Kidney epithelial cell (primary cell): Measurements from ENCODE around the gene NDOR1. TPM values are rescaled to one million over a fixed set of nuclear protein-coding genes. Genes with fewer than 3 reads are reported as not detected.
A peak's percentile ranks its signal among the peaks of the same experiment; 100 is the strongest.

Experiments
- DNase-seq: peaks from one replicate; pipeline ENCODE4 v3.0.0-alpha.2; 2010; ENCODE audit warnings: low read depth
- H3K27me3 ChIP-seq: 2 replicates; pipeline ENCODE4 v1.6.0; 2011; ENCODE audit warnings: low read length; ENCODE audit not compliant: control insufficient read depth, insufficient read depth
- H3K36me3 ChIP-seq: 2 replicates; pipeline ENCODE4 v1.5.1; 2011; ENCODE audit warnings: low read length; ENCODE audit not compliant: control insufficient read depth, insufficient read depth
- H3K4me3 ChIP-seq: 2 replicates; pipeline ENCODE4 v1.5.1; 2011; ENCODE audit warnings: low read depth, mild to moderate bottlenecking, control low read depth, low read length
- CTCF ChIP-seq: IDR thresholded peaks from 2 replicates; pipeline ENCODE4 v1.5.1; 2011; ENCODE audit warnings: mild to moderate bottlenecking, moderate library complexity, low read length, control low read depth, inconsistent platforms; ENCODE audit not compliant: insufficient read depth, poor library complexity, severe bottlenecking
- total RNA-seq: library from RNA; depleted of rRNA; stranded (reverse); fragments of >200 nt; gene quantifications from 2 replicates; pipeline ENCODE4 v1.2.3, GENCODE V29; 2015

Gene NDOR1
- total RNA-seq, 1 donor from 2014 or later: 28.6 TPM

DNA sequence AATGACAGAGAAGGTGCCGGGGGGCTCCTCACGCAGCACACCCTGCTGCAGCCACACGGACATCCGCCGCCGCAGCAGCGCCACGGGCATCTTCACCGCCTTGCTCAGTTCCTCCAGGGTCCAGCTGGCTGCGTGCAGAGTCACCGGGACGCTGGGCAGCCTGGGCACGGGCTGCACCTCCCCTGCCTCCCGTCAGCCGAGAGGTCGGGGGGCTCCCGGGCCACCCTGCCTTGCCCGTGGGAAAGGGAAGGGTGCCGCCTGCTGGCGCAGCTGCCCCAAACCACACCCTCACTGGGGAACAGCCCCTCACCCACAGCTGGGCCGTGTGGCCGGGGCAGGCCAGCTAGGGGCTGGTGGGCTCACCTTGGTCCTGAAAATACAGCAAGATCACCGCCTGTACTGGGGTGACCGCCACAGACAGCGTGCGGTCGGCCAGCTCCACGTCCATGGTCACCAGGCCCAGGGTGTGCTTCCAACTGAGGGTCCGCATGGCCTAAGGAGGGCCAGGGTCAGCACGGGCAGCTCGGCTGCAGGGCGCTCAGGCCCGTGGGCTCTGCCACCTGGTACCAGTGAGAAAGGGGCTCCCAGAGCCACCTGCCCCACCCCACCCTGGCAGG is 30.0 kb upstream of the NDOR1 start:
- peaks cover 48% of the 10 kb centered on the region for H3K27me3 ChIP-seq
- peak; percentile 37 for TF ChIP-seq CTCF

DNA sequence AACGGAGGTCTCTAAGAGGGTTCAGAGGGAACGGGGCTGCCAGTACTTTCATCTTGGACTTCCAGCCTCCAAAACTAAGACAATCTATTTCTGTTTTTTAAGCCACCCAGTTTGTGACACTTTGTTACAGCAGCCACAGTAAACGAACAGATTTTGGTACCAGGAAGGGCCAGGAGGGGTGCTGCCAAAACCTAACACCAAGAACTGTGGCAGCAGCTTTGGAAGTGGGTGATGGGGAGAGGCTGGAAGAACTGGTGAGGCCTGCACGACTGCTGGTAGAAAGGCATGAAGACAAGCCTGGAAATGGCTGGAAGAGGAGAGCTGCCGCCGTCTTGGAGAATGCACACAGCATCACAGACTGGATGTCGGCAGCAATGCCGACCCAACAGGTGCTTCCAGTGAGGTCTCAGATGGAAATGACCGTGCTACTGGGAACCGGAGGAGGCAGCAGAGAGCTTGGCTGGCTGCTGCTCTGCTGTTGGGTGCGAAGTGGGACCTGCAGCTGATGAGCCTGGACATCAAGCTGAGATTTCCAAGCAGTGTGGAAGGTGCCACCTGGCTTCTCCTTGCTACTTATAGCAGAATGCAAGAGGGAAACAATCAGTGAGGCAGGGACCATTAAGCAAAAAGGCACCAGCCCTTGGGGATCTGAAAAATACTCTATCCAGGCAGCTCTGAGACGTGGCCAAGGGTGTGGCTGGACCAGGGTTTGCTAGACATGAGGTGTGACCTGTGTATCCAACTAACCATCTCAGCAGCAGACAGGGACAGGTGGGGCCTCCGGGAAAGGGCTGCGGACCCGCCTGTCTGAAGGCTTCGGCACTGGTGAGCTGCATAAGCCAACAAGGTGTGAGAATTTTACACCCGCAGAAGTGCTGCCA is 29.0 kb upstream of the NDOR1 start:
- H3K36me3 ChIP-seq: no peaks in the 10 kb centered on the region
- TF ChIP-seq CTCF: peak; percentile 74
- H3K27me3 ChIP-seq: peaks cover 37% of the 10 kb centered on the region
- no peak for DNase-seq
- H3K4me3 ChIP-seq: no peak overlapping the region

More for the DNA sequence above, 30.0 kb upstream of the NDOR1 start:
- H3K36me3 ChIP-seq: no peaks in the 10 kb centered on the region
- no peak overlapping the region for H3K4me3 ChIP-seq
- no peak for DNase-seq

- DNase-seq: no peak
- Histone ChIP-seq H3K27me3 (peaks cover 24% of the 10 kb centered on the region), H3K36me3 (no peaks in the 10 kb centered on the region), H3K4me3 (no peak overlapping the region)
- TF ChIP-seq CTCF: no peak
Measured at GRCh38 chr9:137178201-137178938, 27.1 kb upstream of the NDOR1 start.

DNA sequence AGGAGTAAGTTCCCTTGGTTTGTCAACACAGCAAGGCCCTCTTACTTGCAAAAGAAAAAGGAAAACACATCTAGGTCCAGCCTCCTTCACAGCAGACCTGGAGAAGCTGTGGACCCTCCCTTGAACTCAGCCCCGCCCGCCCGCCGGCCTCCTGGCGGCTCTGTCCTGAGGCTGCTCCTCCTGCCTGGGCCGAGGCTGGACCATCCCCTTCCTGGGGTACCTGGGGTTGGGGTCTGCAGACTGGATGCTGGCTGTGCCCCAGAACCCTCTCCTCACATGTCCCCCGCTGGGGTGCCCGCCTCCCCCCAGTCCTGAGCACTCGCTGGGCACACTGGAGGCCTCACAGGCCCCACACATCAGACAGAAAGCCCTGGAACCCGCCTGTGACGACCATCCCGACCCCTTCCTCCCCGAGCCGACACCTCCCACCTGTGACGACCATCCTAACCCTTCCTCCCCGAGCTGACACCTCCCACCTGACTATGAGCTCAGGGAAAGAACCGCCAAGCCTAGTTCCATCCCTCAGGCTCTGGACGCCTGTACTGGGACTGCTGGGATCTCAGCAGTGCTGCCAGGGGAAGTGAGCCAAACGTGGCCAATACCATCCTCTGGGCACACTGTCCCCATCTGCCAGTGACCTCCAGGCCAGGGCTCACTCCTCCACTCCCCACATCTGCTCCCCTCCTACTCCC is 26.4 kb upstream of the NDOR1 start:
- no peak for TF ChIP-seq CTCF
- Histone ChIP-seq H3K4me3 (no peak overlapping the region), H3K36me3 (no peaks in the 10 kb centered on the region), H3K27me3 (peaks cover 17% of the 10 kb centered on the region)
- DNase-seq: no peak

DNA sequence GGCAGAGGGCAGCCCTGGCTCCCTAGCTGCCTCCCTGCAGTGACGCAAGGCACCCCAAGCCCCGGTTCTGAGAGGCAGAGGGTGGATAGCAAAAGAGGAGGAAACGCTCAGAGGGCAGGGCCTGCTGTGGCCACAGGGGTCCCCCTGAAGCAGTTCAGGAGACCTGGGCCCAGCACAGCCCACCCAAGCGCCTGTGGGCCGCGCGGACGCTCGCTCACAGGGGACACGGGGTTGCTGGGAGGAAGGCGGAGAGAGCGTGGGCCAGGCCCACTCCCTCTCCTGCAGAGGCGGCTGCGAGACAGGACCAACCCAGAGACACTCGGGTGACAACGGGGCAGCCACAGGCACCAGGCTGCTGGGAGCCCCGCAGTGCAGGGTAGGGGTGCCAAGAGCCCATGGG is 25.7 kb upstream of the NDOR1 start:
- TF ChIP-seq CTCF: no peak
- no peaks in the 10 kb centered on the region for H3K36me3 ChIP-seq

More for the DNA sequence above, 25.7 kb upstream of the NDOR1 start:
- no peak for DNase-seq
- H3K4me3 ChIP-seq: no peak overlapping the region
- peaks cover 12% of the 10 kb centered on the region for H3K27me3 ChIP-seq
